Right lung (tissue), 5 donors: Measurements from ENCODE around the gene SULF2. TPM values are rescaled to one million over a fixed set of nuclear protein-coding genes. Genes with fewer than 3 reads are reported as not detected.

ENCODE experiments used
- DNase-seq, 2 donors: peaks; one replicate each; pipeline ENCODE4 v3.0.0-alpha.2; 2013
- polyA plus RNA-seq, 5 donors: library from polyadenylated mRNA; unstranded; fragments of 120-200 nt; gene quantifications; one replicate each; pipeline versions ENCODE4 v1.2.1 to v1.2.3, GENCODE V29; 2013; ENCODE audit warnings: inconsistent platforms in 1 of 5, low replicate concordance in 1 of 5; ENCODE audit not compliant: insufficient read length in 5 of 5, insufficient read depth in 1 of 5

SULF2 gene
- polyA plus RNA-seq, 5 donors = 11.4 to 18.2 (median 11.7) TPM

GRCh38 chr20:47669152-47669425, 116.2 kb downstream of the SULF2 start:
- no peak for DNase-seq

GRCh38 chr20:47668313-47669151, 116.7 kb downstream of the SULF2 start:
- no peak for DNase-seq

- no peak for DNase-seq
These were observed 117.6 kb downstream of the SULF2 start for GRCh38 chr20:47667531-47668312.

- no peak for DNase-seq
These were observed 118.2 kb downstream of the SULF2 start for GRCh38 chr20:47667086-47667485.

GRCh38 chr20:47666304-47666703, 119.0 kb downstream of the SULF2 start:
- DNase-seq = no peak

GRCh38 chr20:47665221-47665991, 119.9 kb downstream of the SULF2 start:
- no peak for DNase-seq

GRCh38 chr20:47664744-47665143, 120.5 kb downstream of the SULF2 start:
- no peak for DNase-seq

- DNase-seq = no peak
These were observed 121.2 kb downstream of the SULF2 start for GRCh38 chr20:47664068-47664437.

GRCh38 chr20:47663354-47664067, 121.8 kb downstream of the SULF2 start:
- DNase-seq = peak; percentile 60 to 69

- DNase-seq = no peak
These were observed 122.6 kb downstream of the SULF2 start for GRCh38 chr20:47662483-47663353.

- no peak for DNase-seq
These were observed 123.6 kb downstream of the SULF2 start for GRCh38 chr20:47661714-47662113.

- no peak for DNase-seq
These were observed 124.1 kb downstream of the SULF2 start for GRCh38 chr20:47660983-47661700.

- DNase-seq = no peak
These were observed 124.7 kb downstream of the SULF2 start for GRCh38 chr20:47660602-47660905.

GRCh38 chr20:47659904-47660601, 125.2 kb downstream of the SULF2 start:
- DNase-seq = no peak

- DNase-seq = no peak
These were observed 129.0 kb downstream of the SULF2 start for GRCh38 chr20:47656318-47656717.

- no peak for DNase-seq
These were observed 129.6 kb downstream of the SULF2 start for GRCh38 chr20:47655635-47656034.

- no peak for DNase-seq
These were observed 130.9 kb downstream of the SULF2 start for GRCh38 chr20:47654370-47654769.

- no peak for DNase-seq
These were observed 131.4 kb downstream of the SULF2 start for GRCh38 chr20:47653869-47654268.

GRCh38 chr20:47652794-47653193, 132.5 kb downstream of the SULF2 start:
- no peak for DNase-seq

- DNase-seq = no peak
These were observed 133.0 kb downstream of the SULF2 start for GRCh38 chr20:47652301-47652700.
